ENCODE measurements around the gene CELSR3.

GRCh38 chr3:48612309-48612708 is 50.4 kb downstream of the CELSR3 start:
- TF ChIP-seq, protein P1, sequence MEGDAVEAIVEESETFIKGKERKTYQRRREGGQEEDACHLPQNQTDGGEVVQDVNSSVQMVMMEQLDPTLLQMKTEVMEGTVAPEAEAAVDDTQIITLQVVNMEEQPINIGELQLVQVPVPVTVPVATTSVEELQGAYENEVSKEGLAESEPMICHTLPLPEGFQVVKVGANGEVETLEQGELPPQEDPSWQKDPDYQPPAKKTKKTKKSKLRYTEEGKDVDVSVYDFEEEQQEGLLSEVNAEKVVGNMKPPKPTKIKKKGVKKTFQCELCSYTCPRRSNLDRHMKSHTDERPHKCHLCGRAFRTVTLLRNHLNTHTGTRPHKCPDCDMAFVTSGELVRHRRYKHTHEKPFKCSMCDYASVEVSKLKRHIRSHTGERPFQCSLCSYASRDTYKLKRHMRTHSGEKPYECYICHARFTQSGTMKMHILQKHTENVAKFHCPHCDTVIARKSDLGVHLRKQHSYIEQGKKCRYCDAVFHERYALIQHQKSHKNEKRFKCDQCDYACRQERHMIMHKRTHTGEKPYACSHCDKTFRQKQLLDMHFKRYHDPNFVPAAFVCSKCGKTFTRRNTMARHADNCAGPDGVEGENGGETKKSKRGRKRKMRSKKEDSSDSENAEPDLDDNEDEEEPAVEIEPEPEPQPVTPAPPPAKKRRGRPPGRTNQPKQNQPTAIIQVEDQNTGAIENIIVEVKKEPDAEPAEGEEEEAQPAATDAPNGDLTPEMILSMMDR (IDR thresholded peaks at IDR 0.05): no peak
- TF ChIP-seq POLR2A (IDR thresholded peaks at IDR 0.05; ENCODE audit: low read depth): no peak
- TF ChIP-seq EP300 (IDR thresholded peaks at IDR 0.05): no peak
- TF ChIP-seq POLR2AphosphoS5 (IDR thresholded peaks at IDR 0.05): no peak
